22Rv1 (cell line): Measurements from ENCODE around the gene BCAN.

Source experiments
- H3K27ac ChIP-seq: fragments of 450-650 bp; 2 replicates; pipeline ENCODE4 v1.5.1; 2017
- CTCF ChIP-seq: fragments of 450-650 bp; IDR thresholded peaks from 2 replicates; pipeline ENCODE4 v1.5.1; 2017; ENCODE audit warnings: mild to moderate bottlenecking
- ZFX ChIP-seq: fragments of 450-650 bp; IDR thresholded peaks from 2 replicates; pipeline ENCODE4 v1.6.1; 2017; ENCODE audit warnings: antibody characterized with exemption, borderline replicate concordance

Gene BCAN

GRCh38 chr1:156667968-156668709 lies 26.2 kb downstream of the BCAN start:
- no peak for TF ChIP-seq ZFX
- no peak for TF ChIP-seq CTCF
- no peak overlapping the region for H3K27ac ChIP-seq

- TF ChIP-seq CTCF (no peak), ZFX (no peak)
- H3K27ac ChIP-seq: no peak overlapping the region
Measured at GRCh38 chr1:156668801-156669637, 27.1 kb downstream of the BCAN start.

- TF ChIP-seq ZFX (no peak), CTCF (no peak)
- H3K27ac ChIP-seq: no peak overlapping the region
Measured at GRCh38 chr1:156669794-156670193, 27.9 kb downstream of the BCAN start.

- H3K27ac ChIP-seq: no peak overlapping the region
- TF ChIP-seq ZFX (no peak), CTCF (no peak)
Measured at GRCh38 chr1:156670359-156670758, 28.4 kb downstream of the BCAN start.

GRCh38 chr1:156670791-156671190 lies 28.9 kb downstream of the BCAN start:
- TF ChIP-seq CTCF (no peak), ZFX (no peak)

GRCh38 chr1:156671804-156672203 lies 29.9 kb downstream of the BCAN start:
- no peak overlapping the region for H3K27ac ChIP-seq
- TF ChIP-seq CTCF (no peak), ZFX (no peak)

More at GRCh38 chr1:156670791-156671190, 28.9 kb downstream of the BCAN start:
- no peak overlapping the region for H3K27ac ChIP-seq

GRCh38 chr1:156673387-156674121 lies 31.6 kb downstream of the BCAN start:
- no peak for TF ChIP-seq ZFX
- TF ChIP-seq CTCF: no peak
- no peak overlapping the region for H3K27ac ChIP-seq
